Fibroblast of pulmonary artery (primary cell): ENCODE data around the gene MYO15A.

Source experiments
- DNase-seq: peaks from one replicate; pipeline ENCODE4 v3.0.0-alpha.2; 2010; ENCODE audit warnings: low read depth
- H3K4me3 ChIP-seq: replicated peaks from 2 replicates; pipeline ENCODE4 v1.5.1; 2011; ENCODE audit warnings: low read depth, mild to moderate bottlenecking, control low read depth, low read length, moderate library complexity
- TF ChIP-seq, protein P1 (sequence below): IDR thresholded peaks from 2 replicates; pipeline ENCODE4 v1.5.1; 2011; ENCODE audit warnings: mild to moderate bottlenecking, control low read depth, low read length, inconsistent platforms; ENCODE audit errors: missing control alignments

Gene MYO15A

DNA sequence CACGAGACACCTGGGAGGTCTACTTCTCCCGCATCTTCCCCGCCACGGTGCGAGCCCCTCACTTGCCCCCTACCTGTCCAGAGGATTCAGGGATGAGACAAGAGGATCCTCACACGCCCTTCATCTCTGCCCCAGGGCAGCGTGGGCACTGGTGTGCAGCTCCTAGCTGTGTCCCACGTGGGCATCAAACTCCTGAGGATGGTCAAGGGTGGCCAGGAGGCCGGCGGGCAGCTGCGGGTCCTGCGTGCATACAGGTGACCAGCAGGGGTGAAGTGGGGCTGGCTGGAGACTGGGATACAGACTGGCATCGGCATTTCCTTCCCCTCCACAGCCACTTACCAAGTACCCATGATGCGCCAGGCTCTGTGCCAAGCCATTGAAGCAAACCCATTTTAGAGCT is 46.6 kb downstream of the MYO15A start:
- H3K4me3 ChIP-seq: no peak overlapping the region
- DNase-seq: no peak
- TF ChIP-seq, protein P1, sequence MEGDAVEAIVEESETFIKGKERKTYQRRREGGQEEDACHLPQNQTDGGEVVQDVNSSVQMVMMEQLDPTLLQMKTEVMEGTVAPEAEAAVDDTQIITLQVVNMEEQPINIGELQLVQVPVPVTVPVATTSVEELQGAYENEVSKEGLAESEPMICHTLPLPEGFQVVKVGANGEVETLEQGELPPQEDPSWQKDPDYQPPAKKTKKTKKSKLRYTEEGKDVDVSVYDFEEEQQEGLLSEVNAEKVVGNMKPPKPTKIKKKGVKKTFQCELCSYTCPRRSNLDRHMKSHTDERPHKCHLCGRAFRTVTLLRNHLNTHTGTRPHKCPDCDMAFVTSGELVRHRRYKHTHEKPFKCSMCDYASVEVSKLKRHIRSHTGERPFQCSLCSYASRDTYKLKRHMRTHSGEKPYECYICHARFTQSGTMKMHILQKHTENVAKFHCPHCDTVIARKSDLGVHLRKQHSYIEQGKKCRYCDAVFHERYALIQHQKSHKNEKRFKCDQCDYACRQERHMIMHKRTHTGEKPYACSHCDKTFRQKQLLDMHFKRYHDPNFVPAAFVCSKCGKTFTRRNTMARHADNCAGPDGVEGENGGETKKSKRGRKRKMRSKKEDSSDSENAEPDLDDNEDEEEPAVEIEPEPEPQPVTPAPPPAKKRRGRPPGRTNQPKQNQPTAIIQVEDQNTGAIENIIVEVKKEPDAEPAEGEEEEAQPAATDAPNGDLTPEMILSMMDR: no peak

- DNase-seq: no peak
- H3K4me3 ChIP-seq: no peak overlapping the region
- TF ChIP-seq, protein P1: no peak
These were observed 47.8 kb downstream of the MYO15A start for GRCh38 chr17:18156171-18156975.

- H3K4me3 ChIP-seq: no peak overlapping the region
- no peak for DNase-seq
- TF ChIP-seq, protein P1: no peak
These were observed 48.4 kb downstream of the MYO15A start for GRCh38 chr17:18156976-18157280.

GRCh38 chr17:18157354-18157985 is 48.9 kb downstream of the MYO15A start:
- H3K4me3 ChIP-seq: no peak overlapping the region
- TF ChIP-seq, protein P1: no peak
- no peak for DNase-seq

DNA sequence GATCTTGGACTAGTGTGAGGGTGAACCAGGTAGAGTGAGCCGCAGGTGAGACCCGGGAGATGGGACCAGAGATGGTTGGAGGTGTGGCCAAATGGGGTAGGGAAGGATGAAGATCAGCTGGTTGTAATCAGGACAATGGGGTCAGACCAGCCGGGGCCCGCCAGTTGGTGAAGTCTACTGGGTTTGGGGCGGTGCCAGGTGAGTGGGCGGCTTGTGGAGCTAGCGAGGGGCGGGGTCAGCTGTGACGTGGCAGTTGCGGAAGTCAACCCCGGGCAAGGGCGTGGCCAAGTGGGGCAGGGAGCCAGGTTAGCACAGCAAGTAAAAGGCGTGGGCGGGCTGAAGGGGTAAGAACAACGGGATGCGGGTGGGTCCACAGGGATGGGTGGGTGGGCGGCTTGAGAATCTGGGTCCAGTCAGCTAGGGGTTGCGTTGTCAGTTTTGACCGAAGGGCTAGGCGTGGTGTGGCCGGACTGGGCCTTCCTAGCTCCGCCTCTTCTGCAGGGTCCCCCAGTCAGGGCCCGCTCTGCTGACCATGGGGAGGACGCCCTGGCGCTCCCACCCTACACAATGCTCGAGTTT is 49.6 kb downstream of the MYO15A start:
- TF ChIP-seq, protein P1: no peak
- peak; percentile 86 for DNase-seq
- H3K4me3 ChIP-seq: peak overlapping the region; percentile 44

- TF ChIP-seq, protein P1: no peak
- H3K4me3 ChIP-seq: no peak overlapping the region
- no peak for DNase-seq
These were observed 51.1 kb downstream of the MYO15A start for GRCh38 chr17:18159551-18160120.
